ENCODE measurements around the gene SPINT1.
A peak's percentile ranks its signal among the peaks of the same experiment; 100 is the strongest.

Gene SPINT1, protein sequence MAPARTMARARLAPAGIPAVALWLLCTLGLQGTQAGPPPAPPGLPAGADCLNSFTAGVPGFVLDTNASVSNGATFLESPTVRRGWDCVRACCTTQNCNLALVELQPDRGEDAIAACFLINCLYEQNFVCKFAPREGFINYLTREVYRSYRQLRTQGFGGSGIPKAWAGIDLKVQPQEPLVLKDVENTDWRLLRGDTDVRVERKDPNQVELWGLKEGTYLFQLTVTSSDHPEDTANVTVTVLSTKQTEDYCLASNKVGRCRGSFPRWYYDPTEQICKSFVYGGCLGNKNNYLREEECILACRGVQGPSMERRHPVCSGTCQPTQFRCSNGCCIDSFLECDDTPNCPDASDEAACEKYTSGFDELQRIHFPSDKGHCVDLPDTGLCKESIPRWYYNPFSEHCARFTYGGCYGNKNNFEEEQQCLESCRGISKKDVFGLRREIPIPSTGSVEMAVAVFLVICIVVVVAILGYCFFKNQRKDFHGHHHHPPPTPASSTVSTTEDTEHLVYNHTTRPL

DNA sequence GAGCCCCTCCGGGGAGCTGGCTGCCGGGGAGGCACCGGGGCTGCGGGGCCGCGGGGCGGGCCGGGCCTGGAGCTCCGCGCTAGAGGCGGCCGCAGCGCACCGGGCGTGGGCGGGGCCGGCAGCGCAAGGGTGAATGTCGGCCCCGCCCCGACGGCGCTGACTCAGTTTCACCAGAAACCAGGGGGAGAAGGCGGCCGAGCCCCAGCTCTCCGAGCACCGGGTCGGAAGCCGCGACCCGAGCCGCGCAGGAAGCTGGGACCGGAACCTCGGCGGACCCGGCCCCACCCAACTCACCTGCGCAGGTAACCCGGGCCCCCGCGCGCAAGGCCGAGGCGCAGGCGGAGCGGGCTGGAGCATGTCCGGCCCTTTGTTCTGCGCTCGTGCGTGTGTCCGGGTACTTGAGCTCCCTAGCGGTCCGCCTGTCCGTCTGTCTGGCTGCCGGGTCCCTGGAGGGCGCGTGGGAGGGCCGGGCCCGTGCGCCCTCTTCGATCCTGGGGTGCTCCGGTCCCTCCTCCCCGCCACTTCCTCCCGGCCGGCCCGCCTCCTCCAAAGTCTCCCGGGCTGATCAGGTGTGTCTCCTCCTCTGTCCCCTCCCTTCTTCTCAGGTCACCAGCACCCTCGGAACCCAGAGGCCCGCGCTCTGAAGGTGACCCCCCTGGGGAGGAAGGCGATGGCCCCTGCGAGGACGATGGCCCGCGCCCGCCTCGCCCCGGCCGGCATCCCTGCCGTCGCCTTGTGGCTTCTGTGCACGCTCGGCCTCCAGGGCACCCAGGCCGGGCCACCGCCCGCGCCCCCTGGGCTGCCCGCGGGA is at the start of gene SPINT1:
Gene SPINT1, plus strand, starts transcription at position 164 of the 811 bp plus-strand sequence. Its CDS starts 507 bp downstream, at position 671.
- peak; percentile 79 for DNase-seq (ENCODE audit: low spot score)

GRCh38 chr15:40796041-40796440 is 47.8 kb upstream of the SPINT1 start:
- no peak for DNase-seq (ENCODE audit: low spot score)

- no peak for DNase-seq (ENCODE audit: low spot score)
Measured at GRCh38 chr15:40796512-40796911, 47.3 kb upstream of the SPINT1 start.

DNA sequence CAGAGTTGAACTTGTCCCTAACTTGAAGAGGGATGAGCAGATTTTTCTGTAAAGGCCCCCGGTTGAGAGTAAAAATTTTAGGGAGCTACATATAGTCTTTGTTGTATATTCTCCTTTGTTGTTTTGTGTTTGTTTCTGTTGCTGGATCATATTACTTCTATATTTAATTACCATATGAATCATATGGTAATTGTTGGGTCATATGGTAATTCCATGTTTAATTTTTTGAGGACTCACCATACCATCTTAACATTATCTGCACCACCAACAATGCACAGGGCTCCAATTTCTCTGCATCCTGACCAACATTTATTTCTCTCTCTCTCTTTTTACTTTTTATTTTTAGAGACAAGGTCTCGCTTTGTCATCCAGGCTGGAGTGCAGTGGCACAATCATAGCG is 44.3 kb upstream of the SPINT1 start:
- DNase-seq (ENCODE audit: low spot score) = no peak

DNA sequence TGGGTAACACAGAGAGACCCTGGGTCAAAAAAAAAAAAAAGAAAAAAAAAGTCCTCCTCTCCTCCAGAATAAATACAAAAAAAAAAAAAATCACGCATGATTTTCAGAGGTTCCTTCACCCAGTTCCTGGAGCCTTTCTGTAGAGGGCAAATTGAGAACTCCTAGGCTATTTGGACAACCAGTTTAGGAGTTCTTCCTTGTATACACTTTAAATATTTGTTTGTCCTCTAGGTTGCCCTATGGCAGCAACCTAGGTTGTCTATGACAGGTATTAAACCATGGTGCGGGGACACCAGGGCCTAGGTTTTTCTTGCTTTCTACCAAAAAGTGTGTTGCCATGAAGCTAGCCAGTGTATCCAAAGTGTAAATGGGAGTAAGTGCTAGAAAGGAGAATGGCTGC is 40.8 kb upstream of the SPINT1 start:
- DNase-seq (ENCODE audit: low spot score) = no peak

DNA sequence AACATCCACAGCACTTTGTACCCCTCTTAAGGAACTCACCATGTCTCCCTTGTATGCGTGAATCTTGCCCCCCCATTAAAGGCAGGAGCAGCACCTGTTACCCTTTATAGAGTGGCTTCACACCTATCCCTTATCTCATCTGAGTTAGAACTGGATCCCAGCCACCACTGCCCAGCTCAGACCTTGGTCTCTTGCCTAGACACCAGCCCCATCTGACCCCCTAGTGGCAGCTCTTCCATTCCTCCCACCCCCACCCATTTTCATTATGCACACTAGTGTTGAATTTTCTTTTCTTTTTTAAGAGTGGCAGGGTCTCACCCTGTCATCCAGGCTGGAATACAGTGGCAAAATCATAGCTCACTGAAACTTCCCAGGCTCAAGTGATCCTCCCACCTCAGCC is 40.2 kb upstream of the SPINT1 start:
- no peak for DNase-seq (ENCODE audit: low spot score)

DNA sequence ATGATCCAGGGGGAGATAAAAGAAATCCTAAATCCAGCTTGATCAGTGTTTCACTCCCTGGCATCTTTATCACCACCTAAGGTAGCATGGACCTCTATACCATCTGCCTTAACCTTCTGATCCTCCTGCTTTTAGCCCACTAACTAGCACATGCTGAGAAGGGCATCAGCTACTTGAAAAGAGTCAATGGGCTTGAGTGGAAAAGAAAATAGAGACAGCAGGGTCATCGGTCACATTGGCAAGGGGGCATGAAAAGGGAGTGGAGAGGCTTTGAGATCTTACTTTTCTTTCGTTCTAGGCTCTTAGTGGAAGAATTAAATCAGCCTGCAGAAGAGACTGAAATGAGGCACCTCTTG is 37.2 kb upstream of the SPINT1 start:
- no peak for DNase-seq (ENCODE audit: low spot score)

DNA sequence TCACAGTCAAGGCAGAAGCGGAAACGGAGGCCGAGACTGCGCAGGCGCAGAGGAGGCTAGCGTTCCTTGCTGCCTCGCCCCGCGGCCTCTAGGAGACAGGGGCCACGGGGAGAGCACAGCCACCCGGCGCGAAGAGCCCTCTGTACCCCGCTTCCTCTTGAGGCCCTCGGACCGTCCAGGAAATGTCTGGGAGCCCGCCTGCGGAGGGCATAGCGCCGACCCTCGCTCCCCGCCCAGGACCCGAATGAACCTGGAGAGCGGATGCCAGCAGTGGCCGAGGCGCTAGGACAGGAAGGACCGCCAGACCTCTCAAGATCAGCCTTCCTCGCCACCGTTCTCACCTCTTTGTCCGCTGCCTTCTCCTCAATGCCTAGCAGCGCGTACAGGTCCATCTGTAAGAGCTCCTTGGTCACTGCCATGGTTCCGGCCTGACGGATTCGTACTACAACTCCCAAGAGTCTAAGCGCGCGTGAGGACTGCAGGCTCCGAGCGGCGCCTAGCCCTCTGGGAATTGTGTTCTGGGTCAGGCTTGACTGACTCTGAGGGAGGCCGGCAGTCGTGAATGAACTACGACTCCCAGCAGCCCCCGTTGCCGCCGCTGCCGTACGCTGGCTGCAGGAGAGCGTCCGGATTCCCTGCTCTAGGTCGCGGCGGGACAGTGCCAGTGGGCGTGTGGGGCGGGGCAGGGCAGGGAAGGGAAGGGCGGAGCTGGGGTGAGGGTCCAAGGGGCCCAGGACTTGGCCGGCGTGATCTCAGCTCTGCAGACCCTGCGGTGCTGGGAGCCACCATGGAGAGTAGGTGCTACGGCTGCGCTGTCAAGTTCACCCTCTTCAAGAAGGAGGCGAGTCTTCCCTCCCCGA is 36.6 kb upstream of the SPINT1 start, which contains the start of the genes DNAJC17 and ZFYVE19:
Gene DNAJC17, minus strand, starts transcription at position 446 of the 860 bp plus-strand sequence. Its CDS starts 27 bp downstream, at position 419.
Gene ZFYVE19, plus strand, starts transcription at position 62 of the 860 bp plus-strand sequence. Its CDS starts 501 bp downstream, at position 563.
- DNase-seq (ENCODE audit: low spot score) = peak; percentile 98

- DNase-seq (ENCODE audit: low spot score) = peak; percentile 22
Measured at GRCh38 chr15:40807888-40808461, 35.9 kb upstream of the SPINT1 start.

DNA sequence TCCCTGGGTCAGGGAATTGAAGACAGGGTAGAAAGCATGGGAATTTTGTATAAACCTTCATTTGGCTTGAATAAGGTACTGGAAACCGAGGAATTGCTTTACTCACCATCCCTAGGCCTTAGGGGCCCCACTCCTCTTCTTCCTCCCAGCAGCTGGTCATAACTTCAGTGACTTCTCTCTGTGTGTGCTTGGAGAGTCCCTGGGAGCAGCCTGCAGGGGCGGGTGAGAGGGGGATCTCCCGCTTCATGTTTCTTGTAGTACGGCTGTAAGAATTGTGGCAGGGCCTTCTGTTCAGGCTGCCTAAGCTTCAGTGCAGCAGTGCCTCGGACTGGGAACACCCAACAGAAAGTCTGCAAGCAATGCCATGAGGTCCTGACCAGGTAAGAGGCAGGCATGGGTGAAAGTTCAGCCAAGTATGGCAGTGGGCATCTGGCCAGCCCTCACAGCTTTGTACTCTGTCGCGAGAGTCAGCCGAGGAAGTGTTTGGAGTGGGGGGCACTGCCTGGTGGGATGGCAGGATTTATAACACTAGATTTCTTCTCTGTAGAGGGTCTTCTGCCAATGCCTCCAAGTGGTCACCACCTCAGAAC is 34.9 kb upstream of the SPINT1 start:
- no peak for DNase-seq (ENCODE audit: low spot score)

GRCh38 chr15:40812721-40813425 is 31.0 kb upstream of the SPINT1 start:
- no peak for DNase-seq (ENCODE audit: low spot score)

GRCh38 chr15:40815042-40815698 is 28.7 kb upstream of the SPINT1 start:
- DNase-seq (ENCODE audit: low spot score) = peak; percentile 82

DNA sequence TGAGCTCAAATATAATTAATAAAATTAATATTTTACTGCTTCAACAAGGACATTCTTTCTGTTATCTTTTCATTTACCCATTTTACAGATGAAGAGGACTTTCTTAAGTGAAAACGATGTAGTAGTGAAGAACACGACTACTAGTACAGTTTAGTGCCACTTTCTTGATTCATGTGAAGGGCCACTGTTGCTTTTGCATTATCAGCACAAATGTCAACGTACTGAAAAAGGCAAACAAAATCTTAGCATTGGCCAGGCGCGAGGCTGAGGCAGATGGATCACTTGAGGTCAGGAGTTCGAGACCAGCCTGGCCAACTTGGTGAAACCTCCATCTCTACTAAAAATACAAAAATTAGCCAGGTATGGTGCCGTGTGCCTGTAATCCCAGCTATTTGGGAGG is 24.8 kb upstream of the SPINT1 start:
- no peak for DNase-seq (ENCODE audit: low spot score)

DNA sequence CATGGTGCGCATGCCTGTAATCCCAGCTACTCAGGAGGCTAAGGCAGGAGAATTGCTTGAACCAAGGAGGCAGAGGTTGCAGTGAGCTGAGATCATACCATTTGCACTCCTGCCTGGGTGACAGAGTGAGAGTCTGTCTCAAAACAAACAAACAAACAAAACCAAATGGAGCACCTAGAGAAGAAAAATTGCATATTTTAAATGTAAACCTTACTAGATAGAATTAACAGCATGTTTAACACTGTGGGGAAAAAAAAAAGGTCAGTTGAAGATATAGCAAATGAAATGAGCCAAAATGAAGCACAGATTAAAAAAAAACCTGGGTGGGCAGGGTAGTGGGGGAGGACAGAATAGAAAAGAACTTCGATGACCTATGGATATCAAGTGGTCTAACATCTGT is 22.7 kb upstream of the SPINT1 start:
- DNase-seq (ENCODE audit: low spot score) = no peak

DNA sequence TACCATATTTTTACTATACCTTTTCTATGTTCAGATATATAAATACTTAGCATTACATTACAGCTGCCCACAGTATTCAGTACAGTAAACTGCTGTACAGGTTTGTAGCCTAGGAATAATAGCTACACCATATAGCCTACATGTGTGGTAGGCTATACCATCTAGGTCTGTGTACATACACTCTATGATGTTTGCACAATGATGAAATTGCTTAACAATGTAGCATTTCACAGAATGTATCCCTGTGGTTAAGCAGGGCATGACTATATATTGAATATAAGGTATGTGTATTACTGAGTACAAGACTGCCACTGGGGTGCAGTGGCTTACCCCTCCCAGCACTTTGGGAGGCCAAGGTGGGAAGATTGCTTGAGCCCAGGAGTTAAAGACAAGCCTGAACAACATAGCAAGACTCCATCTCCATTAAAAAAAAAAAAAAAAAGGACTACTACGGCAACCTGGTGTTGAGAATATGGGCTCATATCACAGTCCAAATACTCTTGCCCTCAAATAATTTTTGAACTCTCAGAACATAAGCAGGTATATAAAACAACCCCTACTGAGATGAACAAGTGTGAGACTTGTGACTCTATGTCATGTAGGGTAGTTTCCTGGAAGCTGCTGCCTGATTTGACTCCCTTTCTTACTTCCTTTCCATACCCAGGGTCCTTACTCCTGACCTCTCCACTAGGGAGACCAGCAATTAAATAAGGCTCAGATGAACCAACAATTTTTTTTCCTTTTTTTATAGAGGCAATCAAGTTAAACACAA is 20.1 kb upstream of the SPINT1 start:
- no peak for DNase-seq (ENCODE audit: low spot score)

DNA sequence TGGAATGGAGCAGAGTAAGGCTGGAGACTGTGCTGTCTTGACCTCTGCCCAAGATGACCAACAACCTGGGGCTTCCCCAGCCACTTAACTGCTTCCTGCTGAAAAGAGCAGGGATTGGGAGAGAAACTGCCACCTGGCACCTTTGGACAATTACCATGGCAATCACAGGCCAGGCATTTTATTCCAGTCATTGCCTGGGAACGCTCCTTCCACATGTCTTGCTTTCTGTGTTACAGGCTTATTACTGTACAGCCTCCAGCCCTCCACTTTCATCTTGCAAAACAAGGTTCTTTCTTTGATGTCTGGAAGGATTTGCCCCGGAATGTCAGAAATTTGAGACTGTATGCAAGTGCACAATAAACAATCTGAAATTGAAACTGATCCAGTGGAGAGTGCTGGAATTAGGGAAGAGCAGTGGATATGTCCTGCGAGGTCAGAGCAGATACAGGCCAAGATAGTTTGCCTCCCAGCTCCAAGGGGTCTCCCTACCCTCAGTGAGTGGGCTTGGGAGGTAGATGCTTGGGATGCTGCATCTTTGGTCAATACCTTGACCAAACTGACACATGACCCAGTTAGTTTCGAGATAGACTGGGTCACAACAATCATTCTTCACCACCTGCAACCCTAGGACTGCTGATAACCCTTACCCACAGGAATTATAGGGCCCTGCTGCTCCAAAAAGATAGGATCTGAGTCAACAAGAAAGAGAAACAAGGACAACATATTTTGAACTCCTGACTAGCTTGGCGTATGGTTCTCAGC is 18.0 kb upstream of the SPINT1 start:
- DNase-seq (ENCODE audit: low spot score) = peak; percentile 92

DNA sequence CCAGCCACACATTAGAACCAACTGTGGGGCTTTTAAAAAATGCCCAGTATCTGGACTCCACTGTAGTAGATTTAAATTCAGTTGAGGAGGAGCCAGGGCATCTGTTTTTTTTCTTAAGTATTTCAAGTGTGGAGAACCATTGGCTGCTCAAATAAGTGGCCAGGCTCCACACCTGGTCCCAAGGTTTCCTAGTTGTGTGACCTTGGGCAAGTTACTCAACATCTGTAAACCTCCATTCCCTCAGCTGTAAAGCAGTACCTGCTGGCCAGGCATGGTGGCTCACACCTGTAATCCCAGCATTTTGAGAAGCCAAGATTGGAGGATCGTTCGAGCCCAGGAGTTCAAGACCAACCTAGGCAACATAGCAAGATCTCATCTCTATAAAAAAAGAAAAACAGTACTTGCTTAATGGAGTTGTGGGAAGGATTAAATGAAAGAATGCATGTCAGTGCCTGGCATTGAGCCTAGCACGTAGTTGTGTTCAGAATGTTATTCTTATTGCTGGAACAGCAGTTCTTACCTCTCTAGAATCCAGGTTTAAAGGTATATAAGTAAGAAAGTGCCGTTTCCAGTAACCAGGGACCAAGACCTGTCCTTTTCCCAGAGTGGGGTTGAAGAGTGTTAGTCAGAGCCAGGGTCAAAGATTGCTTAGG is 17.3 kb upstream of the SPINT1 start:
- no peak for DNase-seq (ENCODE audit: low spot score)
